HG03457 (cell line): ENCODE data around the gene R3HCC1L.
"Not testable (repeated sequence)": the region's sequence is repeated elsewhere in the genome, so short reads cannot be mapped to it uniquely, and the experiment has no call there.

Experiments used
- ATAC-seq: cut with Tn5 transposase; IDR thresholded peaks from one replicate; pipeline ENCODE4 v1.9.1; 2021; ENCODE audit warnings: moderate number of reproducible peaks; ENCODE audit not compliant: unreplicated experiment

The R3HCC1L gene

GRCh38 chr10:98226508-98227144 lies 92.2 kb downstream of the R3HCC1L start:
- no peak for ATAC-seq

GRCh38 chr10:98227713-98228112 lies 93.3 kb downstream of the R3HCC1L start:
- ATAC-seq: not testable (repeated sequence)

- ATAC-seq: not testable (repeated sequence)
Measured at GRCh38 chr10:98228266-98228665, 93.8 kb downstream of the R3HCC1L start.

- ATAC-seq: no peak
Measured at GRCh38 chr10:98231417-98231816, 97.0 kb downstream of the R3HCC1L start.

GRCh38 chr10:98235846-98236245 lies 101.4 kb downstream of the R3HCC1L start:
- no peak for ATAC-seq

GRCh38 chr10:98236862-98237261 lies 102.4 kb downstream of the R3HCC1L start:
- no peak for ATAC-seq

- ATAC-seq: no peak
Measured at GRCh38 chr10:98238391-98238790, 103.9 kb downstream of the R3HCC1L start.

- ATAC-seq: no peak
Measured at GRCh38 chr10:98240524-98240923, 106.1 kb downstream of the R3HCC1L start.

GRCh38 chr10:98242823-98243222 lies 108.4 kb downstream of the R3HCC1L start:
- ATAC-seq: no peak

GRCh38 chr10:98244141-98244540 lies 109.7 kb downstream of the R3HCC1L start:
- no peak for ATAC-seq

GRCh38 chr10:98244586-98244985 lies 110.1 kb downstream of the R3HCC1L start:
- no peak for ATAC-seq

GRCh38 chr10:98246911-98247805 lies 112.7 kb downstream of the R3HCC1L start:
- no peak for ATAC-seq

GRCh38 chr10:98248018-98248417 lies 113.6 kb downstream of the R3HCC1L start:
- no peak for ATAC-seq

GRCh38 chr10:98249134-98249533 lies 114.7 kb downstream of the R3HCC1L start:
- ATAC-seq: no peak

GRCh38 chr10:98251399-98251798 lies 116.9 kb downstream of the R3HCC1L start:
- no peak for ATAC-seq

GRCh38 chr10:98252464-98252863 lies 118.0 kb downstream of the R3HCC1L start:
- no peak for ATAC-seq

- no peak for ATAC-seq
Measured at GRCh38 chr10:98253499-98253898, 119.0 kb downstream of the R3HCC1L start.

GRCh38 chr10:98254234-98254974 lies 119.9 kb downstream of the R3HCC1L start:
- no peak for ATAC-seq

GRCh38 chr10:98255146-98255877 lies 120.9 kb downstream of the R3HCC1L start:
- no peak for ATAC-seq

GRCh38 chr10:98256692-98257091 lies 122.2 kb downstream of the R3HCC1L start:
- no peak for ATAC-seq

GRCh38 chr10:98257198-98257597 lies 122.7 kb downstream of the R3HCC1L start:
- ATAC-seq: no peak
